ENCODE results near the gene MYCN. TPM values are rescaled to one million over a fixed set of nuclear protein-coding genes. Genes with fewer than 3 reads are reported as not detected.

MYCN gene
- total RNA-seq = not detected

GRCh38 chr2:15939854-15940660 lies at the start of gene MYCN:
TSS of gene MYCN (plus strand) at chr2:15940550. CDS start at chr2:15942065, 1,515 bp downstream.
- no peaks in the 10 kb centered on the region for H3K9me3 Mint-ChIP-seq
- ChIA-PET POLR2A (no interaction called here), CTCF (interaction anchor here (0.6 to 2.2 kb wide), 15 partner anchors 9 to 819 kb away, joined by 3 to 11 read pairs (median 3); no protein-coding TSS in a partner anchor)
- peak; percentile 37 for DNase-seq
- peaks cover 61% of the 10 kb centered on the region for H3K27me3 Mint-ChIP-seq
- H3K4me1 Mint-ChIP-seq = peaks cover 3% of the 10 kb centered on the region
- H3K36me3 Mint-ChIP-seq (ENCODE audit: low read depth) = no peaks in the 10 kb centered on the region
- H3K4me3 Mint-ChIP-seq = peak within 1 kb of the TSS; percentile 7
- no peak within 1 kb of the TSS for H3K27ac Mint-ChIP-seq

GRCh38 chr2:15890936-15891905 lies 49.1 kb upstream of the MYCN start:
- Mint-ChIP-seq H3K27ac (no peak overlapping the region), H3K27me3 (no peaks in the 10 kb centered on the region), H3K9me3 (no peaks in the 10 kb centered on the region), H3K36me3 (ENCODE audit: low read depth) (no peaks in the 10 kb centered on the region), H3K4me3 (no peak overlapping the region), H3K4me1 (no peaks in the 10 kb centered on the region)
- ChIA-PET CTCF (no interaction called here), POLR2A (no interaction called here)
- no peak for DNase-seq

- H3K27me3 Mint-ChIP-seq = no peaks in the 10 kb centered on the region
- H3K36me3 Mint-ChIP-seq (ENCODE audit: low read depth) = no peaks in the 10 kb centered on the region
- H3K4me1 Mint-ChIP-seq = no peaks in the 10 kb centered on the region
- no peak for DNase-seq
- no peak overlapping the region for H3K27ac Mint-ChIP-seq
- no peak overlapping the region for H3K4me3 Mint-ChIP-seq
- CTCF ChIA-PET = no interaction called here
- POLR2A ChIA-PET = no interaction called here
- H3K9me3 Mint-ChIP-seq = peaks cover 7% of the 10 kb centered on the region
Measured at GRCh38 chr2:15892151-15892880, 48.0 kb upstream of the MYCN start.

DNA sequence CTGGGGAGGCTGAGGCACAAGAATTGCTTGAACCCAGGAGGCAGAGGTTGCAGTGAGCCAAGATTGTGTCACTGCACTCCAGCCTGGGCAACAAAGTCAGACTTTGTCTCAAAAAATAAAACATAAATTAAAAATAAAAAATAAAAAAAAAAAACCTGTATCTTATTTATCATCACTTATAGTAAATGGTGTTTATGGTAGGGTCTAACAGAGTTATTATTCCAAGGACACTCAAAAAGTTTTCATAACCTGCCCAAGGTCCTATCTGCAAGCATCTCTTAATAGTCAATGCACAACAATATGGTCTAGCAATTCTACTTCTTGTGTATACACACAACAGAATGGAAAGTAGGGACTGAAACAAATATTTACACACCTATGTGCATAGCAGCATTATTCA lies 47.3 kb upstream of the MYCN start:
- ChIA-PET POLR2A (no interaction called here), CTCF (no interaction called here)
- no peak for DNase-seq
- H3K9me3 Mint-ChIP-seq = peaks cover 12% of the 10 kb centered on the region
- H3K27me3 Mint-ChIP-seq = no peaks in the 10 kb centered on the region
- no peaks in the 10 kb centered on the region for H3K4me1 Mint-ChIP-seq
- no peak overlapping the region for H3K27ac Mint-ChIP-seq
- no peaks in the 10 kb centered on the region for H3K36me3 Mint-ChIP-seq (ENCODE audit: low read depth)
- H3K4me3 Mint-ChIP-seq = no peak overlapping the region

DNA sequence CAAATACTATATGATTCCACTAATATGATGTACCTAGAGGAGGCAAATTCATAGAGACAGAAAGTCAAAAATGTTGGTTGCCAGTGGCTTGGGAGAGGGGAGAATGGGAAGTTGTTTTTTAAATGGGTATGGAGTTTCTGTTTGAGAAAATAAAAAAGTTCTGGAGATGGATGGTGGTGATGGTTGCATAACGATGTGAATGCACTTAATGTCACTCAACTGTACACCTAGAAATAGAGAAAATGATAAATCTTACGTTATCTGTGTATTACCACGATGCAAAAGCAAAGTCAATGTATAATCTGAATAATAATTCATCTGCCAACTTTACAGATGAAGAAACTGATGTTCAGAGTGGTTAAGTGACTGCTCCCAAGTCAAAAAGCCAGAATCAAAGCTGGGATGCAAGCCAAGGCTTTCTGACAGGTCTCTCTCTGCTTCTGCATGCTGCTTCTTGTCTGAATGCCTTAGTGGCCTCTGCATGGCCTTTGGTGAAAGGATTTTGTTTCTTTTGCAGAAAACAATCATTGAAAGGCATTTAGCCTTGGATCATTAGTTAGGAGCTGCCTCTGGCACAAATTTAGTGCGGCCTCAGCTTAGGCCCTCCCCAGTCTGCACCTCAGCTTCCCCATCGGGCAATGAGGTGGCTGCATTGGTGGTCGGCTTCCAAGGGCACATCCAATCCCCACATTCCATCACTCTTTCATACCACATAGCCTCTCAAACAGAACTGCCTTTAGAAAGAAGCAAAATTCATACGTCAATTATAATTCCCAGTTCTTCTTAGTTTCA lies 46.5 kb upstream of the MYCN start:
- no peaks in the 10 kb centered on the region for H3K4me1 Mint-ChIP-seq
- CTCF ChIA-PET = no interaction called here

GRCh38 chr2:15894481-15895144 lies 45.7 kb upstream of the MYCN start:
- DNase-seq = no peak
- Mint-ChIP-seq H3K4me1 (no peaks in the 10 kb centered on the region), H3K36me3 (ENCODE audit: low read depth) (no peaks in the 10 kb centered on the region), H3K27ac (no peak overlapping the region), H3K9me3 (peaks cover 12% of the 10 kb centered on the region), H3K4me3 (no peak overlapping the region), H3K27me3 (no peaks in the 10 kb centered on the region)
- ChIA-PET CTCF (no interaction called here), POLR2A (no interaction called here)

More for the DNA sequence above, 46.5 kb upstream of the MYCN start:
- no peak overlapping the region for H3K4me3 Mint-ChIP-seq
- H3K9me3 Mint-ChIP-seq = peaks cover 12% of the 10 kb centered on the region
- no peaks in the 10 kb centered on the region for H3K36me3 Mint-ChIP-seq (ENCODE audit: low read depth)
- DNase-seq = no peak
- H3K27ac Mint-ChIP-seq = no peak overlapping the region
- POLR2A ChIA-PET = no interaction called here
- no peaks in the 10 kb centered on the region for H3K27me3 Mint-ChIP-seq

GRCh38 chr2:15895615-15896469 lies 44.5 kb upstream of the MYCN start:
- H3K4me3 Mint-ChIP-seq = no peak overlapping the region
- DNase-seq = no peak
- no peaks in the 10 kb centered on the region for H3K36me3 Mint-ChIP-seq (ENCODE audit: low read depth)
- H3K27ac Mint-ChIP-seq = no peak overlapping the region
- H3K4me1 Mint-ChIP-seq = no peaks in the 10 kb centered on the region
- no peaks in the 10 kb centered on the region for H3K27me3 Mint-ChIP-seq
- ChIA-PET POLR2A (no interaction called here), CTCF (no interaction called here)
- H3K9me3 Mint-ChIP-seq = peaks cover 12% of the 10 kb centered on the region

- Mint-ChIP-seq H3K27ac (no peak overlapping the region), H3K27me3 (no peaks in the 10 kb centered on the region), H3K4me3 (no peak overlapping the region), H3K9me3 (peaks cover 12% of the 10 kb centered on the region), H3K36me3 (ENCODE audit: low read depth) (no peaks in the 10 kb centered on the region), H3K4me1 (no peaks in the 10 kb centered on the region)
- no peak for DNase-seq
- CTCF ChIA-PET = no interaction called here
- POLR2A ChIA-PET = no interaction called here
Measured at GRCh38 chr2:15896859-15897258, 43.5 kb upstream of the MYCN start.

- ChIA-PET POLR2A (no interaction called here), CTCF (no interaction called here)
- H3K27me3 Mint-ChIP-seq = no peaks in the 10 kb centered on the region
- H3K9me3 Mint-ChIP-seq = peaks cover 12% of the 10 kb centered on the region
- H3K4me3 Mint-ChIP-seq = no peak overlapping the region
- H3K27ac Mint-ChIP-seq = no peak overlapping the region
- no peaks in the 10 kb centered on the region for H3K4me1 Mint-ChIP-seq
- no peaks in the 10 kb centered on the region for H3K36me3 Mint-ChIP-seq (ENCODE audit: low read depth)
- no peak for DNase-seq
Measured at GRCh38 chr2:15897431-15898098, 42.8 kb upstream of the MYCN start.

DNA sequence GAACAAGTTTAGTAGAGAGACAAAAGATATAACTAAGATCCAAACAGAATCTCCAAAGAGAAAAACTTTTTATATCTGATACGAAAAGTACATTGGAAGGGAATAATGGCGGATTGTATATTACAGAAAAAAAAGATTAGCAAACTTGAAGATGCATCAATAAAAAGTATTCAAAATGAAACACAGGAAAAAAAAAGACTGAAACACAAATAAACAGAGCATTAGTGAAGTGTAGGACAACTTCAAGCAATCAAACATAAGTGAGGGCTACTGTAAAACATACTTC lies 41.1 kb upstream of the MYCN start:
- no peaks in the 10 kb centered on the region for H3K27me3 Mint-ChIP-seq
- no peaks in the 10 kb centered on the region for H3K36me3 Mint-ChIP-seq (ENCODE audit: low read depth)
- no peaks in the 10 kb centered on the region for H3K4me1 Mint-ChIP-seq
- H3K4me3 Mint-ChIP-seq = no peak overlapping the region
- no peak overlapping the region for H3K27ac Mint-ChIP-seq
- peaks cover 12% of the 10 kb centered on the region for H3K9me3 Mint-ChIP-seq
- ChIA-PET POLR2A (no interaction called here), CTCF (no interaction called here)
- no peak for DNase-seq

GRCh38 chr2:15899751-15900493 lies 40.4 kb upstream of the MYCN start:
- Mint-ChIP-seq H3K36me3 (ENCODE audit: low read depth) (no peaks in the 10 kb centered on the region), H3K4me3 (no peak overlapping the region), H3K27ac (no peak overlapping the region), H3K9me3 (peaks cover 12% of the 10 kb centered on the region), H3K27me3 (no peaks in the 10 kb centered on the region), H3K4me1 (no peaks in the 10 kb centered on the region)
- CTCF ChIA-PET = no interaction called here
- DNase-seq = no peak
- POLR2A ChIA-PET = no interaction called here

Measured in activated CD4-positive, alpha-beta memory T cell treated with anti-CD3 and anti-CD28 coated beads, Interleukin-2, amount 10 ng/mL, durations not matched to agents 7 days and 5 days (primary cell).